ENCODE data around the gene JPT1. TPM values are rescaled to one million over a fixed set of nuclear protein-coding genes. Genes with fewer than 3 reads are reported as not detected.

The JPT1 gene
- total and polyA plus RNA-seq, 2 donors (not counting 3 experiments of a cell fraction or from before 2014, with no cell fraction given): 212 to 352 TPM

DNA sequence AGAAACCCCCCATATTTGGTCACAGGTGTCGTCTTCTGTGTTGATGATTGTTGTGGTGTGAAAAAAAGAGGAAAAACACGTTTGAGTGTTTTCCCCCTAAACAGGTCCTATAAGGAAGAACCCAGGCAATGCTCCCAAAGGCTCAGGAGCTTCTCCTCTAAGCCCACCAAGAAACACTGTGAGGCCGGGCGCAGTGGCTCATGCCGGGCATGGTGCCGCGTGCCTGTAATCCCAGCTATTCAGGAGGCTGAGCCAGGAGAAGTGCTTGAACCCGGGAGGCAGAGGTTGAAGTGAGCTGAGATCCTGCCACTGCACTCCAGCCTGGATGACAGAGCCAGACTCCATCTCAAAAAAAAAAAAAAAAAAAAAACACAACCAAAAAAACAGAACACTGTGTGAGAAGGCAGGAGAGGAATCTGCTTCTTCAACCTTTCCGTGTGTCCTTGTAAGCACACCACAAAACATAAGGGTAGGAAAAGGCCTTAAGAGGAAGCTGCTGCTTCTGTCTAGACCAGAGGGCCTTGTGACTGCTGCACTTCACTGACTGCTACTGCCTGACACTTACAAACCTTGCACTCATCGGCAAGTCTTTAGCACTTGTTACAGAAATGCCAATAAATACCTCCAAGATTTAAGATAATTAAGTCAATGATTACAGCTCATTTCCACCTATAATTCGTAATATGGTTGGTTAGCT lies 9.3 kb downstream of the JPT1 start:
- peaks cover 65% of the 10 kb centered on the region for H3K79me2 ChIP-seq (ENCODE audit: control insufficient read depth, insufficient read depth, low read length)
- ChIA-PET POLR2A (interaction anchor here (0.6 to 0.7 kb wide), 2 partner anchors 9 to 12 kb away, joined by 3 to 6 read pairs; no protein-coding TSS in a partner anchor), CTCF (interaction anchor here (0.8 to 1.8 kb wide), 5 partner anchors 13 to 57 kb away, joined by 3 to 12 read pairs (median 4); partner anchors contain the start of gene NT5C)
- H3K27me3 ChIP-seq (ENCODE audit: control insufficient read depth in 2 of 2, insufficient read depth in 2 of 2, low read length in 2 of 2): no peaks in the 10 kb centered on the region
- no peaks in the 10 kb centered on the region for H4K20me1 ChIP-seq (replicated peaks; ENCODE audit: control insufficient read depth, extremely low read depth, insufficient read depth, low read length)
- no peak for DNase-seq (ENCODE audit: low read depth, low spot score)
- dilution Hi-C loops (cut with MboI; ENCODE audit: extremely low pct_ligation_motif_present, low sequenced_read_pairs): no loop called here
- no peaks in the 10 kb centered on the region for H3K9me1 ChIP-seq (replicated peaks; ENCODE audit: control insufficient read depth, extremely low read depth, insufficient read depth, low read length)
- intact Hi-C loops (cut with micrococcal nuclease): no loop called here
- H3K36me3 ChIP-seq (ENCODE audit: control insufficient read depth in 2 of 2, extremely low read depth in 1 of 2, insufficient read depth in 2 of 2, low read length in 2 of 2): peaks cover 29 to 43% of the 10 kb centered on the region in 2 experiments
- H3K4me2 ChIP-seq (ENCODE audit: insufficient read depth, low read length): no peak overlapping the region
- no peak overlapping the region for H3K4me3 ChIP-seq (replicated peaks in 1 of 3; ENCODE audit: insufficient read depth in 1 of 3, low read depth in 1 of 3, low read length in 3 of 3)
- FAIRE-seq: no peak
- TF ChIP-seq EZH2 (IDR thresholded peaks at IDR 0.05; ENCODE audit: borderline replicate concordance, low read depth, low read length, severe bottlenecking) (no peak), GATA2 (IDR thresholded peaks at IDR 0.05; ENCODE audit: insufficient read depth, insufficient read length, low read depth, low read length) (no peak), JUN (IDR thresholded peaks at IDR 0.05; ENCODE audit: borderline replicate concordance, insufficient read depth, insufficient read length, low read depth) (no peak), FOS (IDR thresholded peaks at IDR 0.05; ENCODE audit: borderline replicate concordance, insufficient read depth, low read length) (no peak), POLR2AphosphoS5 (IDR thresholded peaks at IDR 0.05; ENCODE audit: insufficient read depth, low read depth, low read length) (no peak), POLR2A (IDR thresholded peaks at IDR 0.05; ENCODE audit: low read depth, low read length) (no peak), MYC (IDR thresholded peaks at IDR 0.05; ENCODE audit: low read depth, low read length) (no peak)
- TF ChIP-seq, protein P1, sequence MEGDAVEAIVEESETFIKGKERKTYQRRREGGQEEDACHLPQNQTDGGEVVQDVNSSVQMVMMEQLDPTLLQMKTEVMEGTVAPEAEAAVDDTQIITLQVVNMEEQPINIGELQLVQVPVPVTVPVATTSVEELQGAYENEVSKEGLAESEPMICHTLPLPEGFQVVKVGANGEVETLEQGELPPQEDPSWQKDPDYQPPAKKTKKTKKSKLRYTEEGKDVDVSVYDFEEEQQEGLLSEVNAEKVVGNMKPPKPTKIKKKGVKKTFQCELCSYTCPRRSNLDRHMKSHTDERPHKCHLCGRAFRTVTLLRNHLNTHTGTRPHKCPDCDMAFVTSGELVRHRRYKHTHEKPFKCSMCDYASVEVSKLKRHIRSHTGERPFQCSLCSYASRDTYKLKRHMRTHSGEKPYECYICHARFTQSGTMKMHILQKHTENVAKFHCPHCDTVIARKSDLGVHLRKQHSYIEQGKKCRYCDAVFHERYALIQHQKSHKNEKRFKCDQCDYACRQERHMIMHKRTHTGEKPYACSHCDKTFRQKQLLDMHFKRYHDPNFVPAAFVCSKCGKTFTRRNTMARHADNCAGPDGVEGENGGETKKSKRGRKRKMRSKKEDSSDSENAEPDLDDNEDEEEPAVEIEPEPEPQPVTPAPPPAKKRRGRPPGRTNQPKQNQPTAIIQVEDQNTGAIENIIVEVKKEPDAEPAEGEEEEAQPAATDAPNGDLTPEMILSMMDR (IDR thresholded peaks at IDR 0.05; ENCODE audit: extremely low read depth in 1 of 2, insufficient read depth in 1 of 2, low read depth in 1 of 2, low read length in 2 of 2): no peak
- TF ChIP-seq, protein P2, sequence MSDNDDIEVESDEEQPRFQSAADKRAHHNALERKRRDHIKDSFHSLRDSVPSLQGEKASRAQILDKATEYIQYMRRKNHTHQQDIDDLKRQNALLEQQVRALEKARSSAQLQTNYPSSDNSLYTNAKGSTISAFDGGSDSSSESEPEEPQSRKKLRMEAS (IDR thresholded peaks at IDR 0.05; ENCODE audit: insufficient read depth, insufficient read length): no peak
- H3K9me3 ChIP-seq (replicated peaks; ENCODE audit: control insufficient read depth, insufficient read depth, low read length): no peaks in the 10 kb centered on the region
- no TSS peak for BruUV-seq (replicated peaks)
- H3K27ac ChIP-seq (ENCODE audit: insufficient read depth, low read depth, low read length): no peak overlapping the region
- H3K4me1 ChIP-seq (ENCODE audit: control insufficient read depth, extremely low read depth, insufficient read depth, low read length): no peaks in the 10 kb centered on the region
- H2AFZ ChIP-seq (ENCODE audit: low read depth, low read length): no peak overlapping the region
- H3K9ac ChIP-seq (replicated peaks; ENCODE audit: extremely low read depth, insufficient read depth, low read length): no peak overlapping the region
